ENCODE measurements around the gene HMG20A.

Gene HMG20A

GRCh38 chr15:77525907-77526594, 105.4 kb downstream of the HMG20A start:
- DNase-seq, result no peak

GRCh38 chr15:77526595-77527163, 106.0 kb downstream of the HMG20A start:
- no peak for DNase-seq

GRCh38 chr15:77527164-77527778, 106.6 kb downstream of the HMG20A start:
- peak; percentile 34 for DNase-seq

GRCh38 chr15:77527831-77528231, 107.1 kb downstream of the HMG20A start:
- DNase-seq, result no peak

GRCh38 chr15:77528290-77528967, 107.7 kb downstream of the HMG20A start:
- DNase-seq, result no peak

GRCh38 chr15:77528968-77529319, 108.3 kb downstream of the HMG20A start:
- no peak for DNase-seq

- no peak for DNase-seq
Measured at GRCh38 chr15:77529394-77530159, 108.9 kb downstream of the HMG20A start.

GRCh38 chr15:77530576-77530975, 109.9 kb downstream of the HMG20A start:
- DNase-seq, result no peak

- no peak for DNase-seq
Measured at GRCh38 chr15:77531191-77532000, 110.7 kb downstream of the HMG20A start.

GRCh38 chr15:77532067-77532710, 111.5 kb downstream of the HMG20A start:
- DNase-seq, result no peak

GRCh38 chr15:77532846-77533245, 112.2 kb downstream of the HMG20A start:
- no peak for DNase-seq

GRCh38 chr15:77533578-77534430, 113.1 kb downstream of the HMG20A start:
- no peak for DNase-seq

All from NCI-H1436 (cell line).